GM19397 (cell line): ENCODE data around the gene IFITM10.

ENCODE experiments used
- ATAC-seq: cut with Tn5 transposase; IDR thresholded peaks from one replicate; pipeline ENCODE4 v1.9.1; 2021; ENCODE audit warnings: mild to moderate bottlenecking, moderate library complexity; ENCODE audit not compliant: unreplicated experiment

The IFITM10 gene

GRCh38 chr11:1719781-1720180, 30.6 kb downstream of the IFITM10 start:
- no peak for ATAC-seq

- no peak for ATAC-seq
Observed at GRCh38 chr11:1718326-1718725, 32.1 kb downstream of the IFITM10 start.

DNA sequence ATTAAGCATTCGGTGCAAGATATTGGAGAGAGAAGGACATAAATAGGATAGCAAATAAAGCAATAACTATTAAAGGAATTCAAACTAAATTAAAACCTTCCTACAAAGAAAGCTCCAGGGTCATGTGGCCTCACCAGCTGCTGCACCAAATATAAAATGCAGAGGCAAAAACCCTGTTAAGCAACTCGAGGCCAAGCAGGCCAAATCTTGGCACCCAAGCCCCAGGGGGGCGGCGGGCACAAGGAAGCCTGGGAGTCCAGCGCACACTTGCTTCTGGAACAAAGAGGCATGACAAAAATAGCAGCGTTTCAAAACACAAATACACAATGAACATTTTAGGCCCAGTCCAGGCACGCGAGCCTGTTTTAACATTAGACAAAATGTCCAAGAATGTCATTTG, 32.6 kb downstream of the IFITM10 start:
- no peak for ATAC-seq

DNA sequence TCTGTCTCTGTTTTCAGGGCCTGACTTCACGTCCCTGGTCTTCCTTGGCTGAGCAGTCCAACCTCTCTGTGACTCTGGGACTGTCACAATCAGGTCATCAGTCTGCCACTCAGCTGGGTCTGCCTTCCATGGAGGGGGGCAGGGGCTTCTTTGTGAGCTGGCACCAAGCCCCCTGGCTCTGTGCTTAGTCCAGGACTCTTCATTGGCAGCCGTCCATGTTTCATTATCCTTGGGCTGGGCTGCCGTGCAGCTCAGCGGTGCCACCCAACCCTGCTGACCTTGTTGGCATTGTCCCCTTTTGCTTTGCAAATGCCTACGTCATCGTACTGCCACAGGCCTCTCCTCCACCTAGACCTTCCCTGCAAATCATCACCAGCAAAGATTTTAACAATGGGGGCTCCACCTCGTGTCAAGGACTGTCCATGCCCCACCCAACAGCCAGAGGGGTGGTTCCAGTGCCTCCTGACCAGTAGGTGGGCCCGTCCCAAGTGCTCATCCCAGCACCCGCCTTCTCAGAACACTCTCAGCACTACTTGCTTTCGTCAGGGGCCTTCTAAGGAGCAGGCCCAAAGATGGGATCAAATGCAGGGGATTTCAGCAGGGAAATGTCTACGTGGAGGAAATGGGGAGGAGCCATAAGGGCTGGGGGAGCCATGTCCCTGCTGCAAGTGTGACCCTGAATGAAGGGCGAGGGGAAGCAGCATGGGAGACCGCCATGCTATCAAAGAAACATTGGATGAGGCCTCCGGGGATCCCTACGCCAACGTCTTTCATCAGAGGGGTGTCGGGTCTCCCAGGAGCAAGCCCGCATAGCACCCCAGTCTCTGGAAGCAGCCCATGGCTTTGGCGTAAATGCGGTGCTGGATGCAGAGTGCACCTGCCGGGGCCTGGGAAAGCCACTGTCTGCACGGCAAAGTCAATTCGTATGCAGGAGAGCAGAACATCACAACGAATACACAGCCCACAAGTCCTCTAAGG, 35.2 kb downstream of the IFITM10 start:
- no peak for ATAC-seq

DNA sequence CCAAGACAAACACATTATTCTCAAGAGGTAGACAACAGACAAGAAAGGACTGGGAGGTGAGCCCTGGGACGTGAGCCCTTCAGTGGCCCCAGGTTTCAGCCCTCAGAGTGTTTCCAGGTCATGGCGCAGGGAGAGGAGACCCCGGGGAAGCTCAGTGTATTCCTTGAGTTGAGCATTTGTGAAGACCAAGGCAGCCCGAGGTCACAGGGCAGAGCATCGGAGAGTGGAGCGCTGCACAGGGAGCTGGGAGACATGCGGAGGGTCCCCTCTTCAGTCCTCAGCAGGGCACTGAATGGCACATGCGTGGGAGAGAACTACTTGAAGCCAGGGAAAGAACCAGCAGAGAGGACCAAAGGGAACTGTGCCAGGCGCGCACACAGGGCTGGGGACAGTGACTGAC, 41.7 kb downstream of the IFITM10 start:
- no peak for ATAC-seq

- ATAC-seq, result no peak
Observed at GRCh38 chr11:1707751-1708150, 42.6 kb downstream of the IFITM10 start.

GRCh38 chr11:1706634-1707400, 43.6 kb downstream of the IFITM10 start:
- no peak for ATAC-seq

DNA sequence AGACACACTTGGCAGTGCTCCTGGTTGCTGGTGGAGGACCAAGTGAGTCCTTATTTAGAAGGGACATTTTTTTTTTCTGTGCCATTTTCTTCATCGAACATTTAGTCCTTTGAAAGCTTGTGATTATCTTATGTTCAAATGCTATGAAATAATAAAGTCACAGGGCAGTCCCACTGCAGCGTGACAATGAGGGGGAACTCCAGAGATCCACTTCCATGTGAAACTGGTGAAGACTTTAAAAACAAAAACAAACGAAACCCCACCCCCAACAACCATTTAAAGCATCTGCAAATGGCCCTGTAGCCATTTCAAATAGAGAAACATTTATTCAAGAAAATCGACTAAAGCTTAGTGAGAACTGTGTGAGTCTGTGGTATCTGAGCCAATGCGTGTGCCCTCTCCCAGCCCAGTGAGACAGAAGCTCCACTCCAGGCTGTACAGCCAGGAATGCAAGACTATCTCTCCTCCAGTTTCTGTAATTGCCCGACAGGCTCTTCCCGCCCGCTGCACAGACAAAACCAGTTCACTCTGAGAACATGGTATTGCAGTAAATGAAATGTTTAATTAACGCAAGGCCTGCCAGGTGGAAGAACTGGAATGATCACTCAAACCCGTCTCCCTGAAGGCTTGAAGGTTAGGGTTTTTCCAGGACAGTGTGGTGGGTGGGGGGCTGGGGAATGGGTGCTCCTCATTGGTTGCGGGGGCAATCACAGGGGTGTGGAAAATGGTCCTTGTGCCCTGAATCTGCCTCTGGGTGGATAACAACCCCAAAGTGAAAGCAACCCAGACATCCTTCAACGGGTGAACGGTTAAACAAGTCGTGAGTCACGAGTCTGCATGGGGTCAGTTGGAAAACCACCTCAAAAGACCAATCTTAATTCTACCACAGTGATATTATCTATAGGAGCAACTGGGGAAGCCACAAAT, 45.0 kb downstream of the IFITM10 start:
- ATAC-seq, result no peak

- ATAC-seq, result no peak
Observed at GRCh38 chr11:1703146-1703545, 47.2 kb downstream of the IFITM10 start.

- no peak for ATAC-seq
Observed at GRCh38 chr11:1702506-1702905, 47.9 kb downstream of the IFITM10 start.

GRCh38 chr11:1701091-1701807, 49.1 kb downstream of the IFITM10 start:
- ATAC-seq, result no peak

DNA sequence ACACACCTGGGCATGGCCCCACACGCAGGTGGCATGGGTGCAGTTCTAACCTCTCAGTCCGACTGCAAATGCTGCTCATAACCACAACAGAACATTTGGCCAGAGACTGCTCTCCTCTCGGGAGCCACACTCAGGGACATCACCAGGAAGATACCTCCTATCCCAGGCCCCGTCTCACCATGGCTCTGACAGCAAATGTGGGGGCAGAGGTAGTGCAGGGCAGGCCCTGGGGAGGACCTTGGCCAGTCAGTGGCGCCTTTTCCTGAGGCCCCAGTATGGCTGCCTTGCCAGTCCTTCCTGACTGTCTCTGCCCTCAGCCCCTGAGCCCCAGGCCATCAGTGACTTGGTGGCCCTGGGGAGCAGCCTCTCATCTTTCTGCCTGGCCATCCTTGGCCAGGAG, 50.6 kb downstream of the IFITM10 start:
- no peak for ATAC-seq

- ATAC-seq, result no peak
Observed at GRCh38 chr11:1696608-1697570, 53.5 kb downstream of the IFITM10 start, which contains the start of gene KRTAP5-6. KRTAP5-6 (plus strand) TSS chr11:1697195; CDS start chr11:1697246, 51 bp downstream.

- no peak for ATAC-seq
Observed at GRCh38 chr11:1695548-1696108, 54.8 kb downstream of the IFITM10 start.

DNA sequence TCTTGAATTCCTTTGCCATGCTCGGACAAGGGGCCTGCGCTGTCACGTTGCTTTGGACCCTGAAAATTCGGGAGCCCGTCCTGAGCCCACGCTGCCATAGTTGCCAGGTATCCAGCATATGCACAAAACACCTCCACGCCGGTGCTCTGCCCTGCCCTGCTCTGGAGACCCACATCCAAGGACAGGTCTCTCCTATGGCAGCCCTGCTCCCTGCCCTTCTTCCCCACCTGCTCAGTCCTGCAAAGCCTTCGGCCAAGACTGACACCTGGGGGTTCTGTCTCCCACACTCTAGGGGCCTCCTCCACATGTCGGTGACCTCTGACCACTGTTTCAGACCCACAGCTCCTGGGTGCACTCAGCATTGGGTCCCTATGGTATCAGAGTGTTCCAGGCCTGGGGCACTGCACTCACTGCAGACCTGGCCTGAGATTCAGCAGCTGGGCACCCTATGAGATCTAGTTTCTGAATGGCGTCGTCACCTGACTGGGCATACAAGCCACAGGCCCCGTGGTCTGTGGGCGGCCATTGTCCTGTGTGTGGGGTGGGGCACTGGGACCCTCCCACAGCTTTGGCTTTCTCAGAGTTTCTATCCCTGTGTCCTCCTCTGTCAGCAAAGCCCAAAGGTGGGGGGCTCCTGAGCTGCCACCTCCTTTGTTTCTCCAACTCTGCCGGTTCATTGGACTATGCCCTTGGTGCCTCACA, 55.4 kb downstream of the IFITM10 start:
- ATAC-seq, result no peak

- no peak for ATAC-seq
Observed at GRCh38 chr11:1694064-1694845, 56.1 kb downstream of the IFITM10 start.
